NCI-H748 (cell line): ENCODE results near the gene MAN2B1.
"Not testable (repeated sequence)": the region's sequence is repeated elsewhere in the genome, so short reads cannot be mapped to it uniquely, and the experiment has no call there.

Source experiments
- DNase-seq: peaks from one replicate; lab custom pipeline; 2025; ENCODE audit not compliant: unreplicated experiment; lab: John Stamatoyannopoulos, UW

Gene MAN2B1

GRCh38 chr19:12664406-12665280 is 1.9 kb downstream of the MAN2B1 start:
- no peak for DNase-seq

- DNase-seq: no peak
Measured at GRCh38 chr19:12660980-12661379, 5.6 kb downstream of the MAN2B1 start.

- no peak for DNase-seq
Measured at GRCh38 chr19:12657966-12658365, 8.6 kb downstream of the MAN2B1 start.

- no peak for DNase-seq
Measured at GRCh38 chr19:12656899-12657571, 9.5 kb downstream of the MAN2B1 start.

GRCh38 chr19:12655546-12655945 is 11.0 kb downstream of the MAN2B1 start:
- no peak for DNase-seq

- DNase-seq: no peak
Measured at GRCh38 chr19:12652219-12652618, 14.3 kb downstream of the MAN2B1 start.

- no peak for DNase-seq
Measured at GRCh38 chr19:12649941-12650340, 16.6 kb downstream of the MAN2B1 start.

- no peak for DNase-seq
Measured at GRCh38 chr19:12648088-12648487, 18.5 kb downstream of the MAN2B1 start.

GRCh38 chr19:12647490-12648071 is 19.0 kb downstream of the MAN2B1 start:
- peak; percentile 76 for DNase-seq

- peak; percentile 76 for DNase-seq
Measured at GRCh38 chr19:12647047-12647446, 19.5 kb downstream of the MAN2B1 start.

GRCh38 chr19:12646551-12646950 is 20.0 kb downstream of the MAN2B1 start:
- no peak for DNase-seq

GRCh38 chr19:12643716-12644115 is 22.8 kb downstream of the MAN2B1 start:
- not testable (repeated sequence) for DNase-seq

- no peak for DNase-seq
Measured at GRCh38 chr19:12642506-12642905, 24.0 kb downstream of the MAN2B1 start.

- DNase-seq: no peak
Measured at GRCh38 chr19:12641456-12641855, 25.1 kb downstream of the MAN2B1 start.

GRCh38 chr19:12639901-12640613 is 26.5 kb downstream of the MAN2B1 start:
- DNase-seq: peak; percentile 62

- no peak for DNase-seq
Measured at GRCh38 chr19:12638611-12639182, 27.8 kb downstream of the MAN2B1 start.

- DNase-seq: peak; percentile 22
Measured at GRCh38 chr19:12636631-12637030, 29.9 kb downstream of the MAN2B1 start.

- DNase-seq: no peak
Measured at GRCh38 chr19:12629215-12629614, 37.3 kb downstream of the MAN2B1 start.

- DNase-seq: no peak
Measured at GRCh38 chr19:12628040-12629022, 38.2 kb downstream of the MAN2B1 start.

GRCh38 chr19:12626958-12627357 is 39.6 kb downstream of the MAN2B1 start:
- DNase-seq: no peak
